B cell (primary cell): Measurements from ENCODE around the gene KCNIP1. TPM values are rescaled to one million over a fixed set of nuclear protein-coding genes. Genes with fewer than 3 reads are reported as not detected.

Experiments used
- ATAC-seq: fragments of 200-7000 bp; cut with Tn5 transposase; one replicate; pipeline ENCODE4 v1.10.0; 2021; ENCODE audit warnings: low read depth, mild to moderate bottlenecking, moderate number of reproducible peaks, moderate library complexity
- CTCF ChIA-PET: fragments of 350-600 bp; sonication (Branson Sonifier 250); formaldehyde crosslinking; loops from one replicate; lab custom pipeline; 2021; ENCODE audit warnings: antibody characterized with exemption, inconsistent platforms; lab: Charles Lee
- POLR2A ChIA-PET: fragments of 350-600 bp; sonication (Branson Sonifier 250); formaldehyde crosslinking; loops from one replicate; lab custom pipeline; 2021; ENCODE audit warnings: antibody characterized with exemption; lab: Charles Lee
- DNase-seq: peaks from one replicate; pipeline ENCODE4 v3.0.0; 2013
- H2AFZ ChIP-seq: 2 replicates; pipeline ENCODE4 v1.6.1; 2012; ENCODE audit warnings: mild to moderate bottlenecking, low read depth, low read length; ENCODE audit not compliant: insufficient read depth, poor library complexity, severe bottlenecking
- H3K27ac ChIP-seq, 2 donors: 1 replicate in 1 of 2; 2 replicates in 1 of 2; pipeline ENCODE4 v1.5.1; 2012 to 2013; ENCODE audit warnings: low read length in 2 of 2, mild to moderate bottlenecking in 2 of 2, moderate library complexity in 1 of 2
- H3K27me3 ChIP-seq, 4 experiments: fragments of 200-600 bp in 1 of 4; sonication (generic) in 1 of 4; replicated peaks in 1 of 4; 1 replicate in 2 of 4; 2 replicates in 2 of 4; pipeline versions ENCODE4 v1.6.1 to v1.7.0; 2013 to 2016; ENCODE audit warnings: low read length in 3 of 4, mild to moderate bottlenecking in 2 of 4, mixed read lengths in 1 of 4, moderate library complexity in 1 of 4; ENCODE audit not compliant: insufficient read depth in 4 of 4, control insufficient read depth in 3 of 4; ENCODE audit errors: control extremely low read depth in 1 of 4
- H3K36me3 ChIP-seq, 2 experiments: replicated peaks in 1 of 2; 1 replicate in 1 of 2; 2 replicates in 1 of 2; pipeline versions ENCODE4 v1.6.1 to v1.7.1; 2013; ENCODE audit warnings: low read length in 1 of 2; ENCODE audit not compliant: insufficient read depth in 2 of 2, control insufficient read depth in 1 of 2; ENCODE audit errors: control extremely low read depth in 1 of 2, extremely low read depth in 1 of 2
- H3K4me1 ChIP-seq, 2 donors: fragments of 200-600 bp in 1 of 2; sonication (generic) in 1 of 2; 1 replicate in 1 of 2; 2 replicates in 1 of 2; pipeline versions ENCODE4 v1.5.1 to v1.6.1; 2013 to 2017; ENCODE audit warnings: low read length in 2 of 2; ENCODE audit not compliant: control insufficient read depth in 2 of 2, insufficient read depth in 2 of 2
- H3K4me2 ChIP-seq: replicated peaks from 2 replicates; pipeline ENCODE3; 2012; ENCODE audit warnings: mild to moderate bottlenecking, low read depth, low read length; ENCODE audit not compliant: poor library complexity, severe bottlenecking
- H3K4me3 ChIP-seq, 5 experiments: fragments of 200-600 bp in 1 of 5; sonication (generic) in 1 of 5; 1 replicate in 3 of 5; 2 replicates in 2 of 5; pipeline versions ENCODE4 v1.5.1 to v1.7.0; 2011 to 2016; ENCODE audit warnings: low read length in 4 of 5, mild to moderate bottlenecking in 4 of 5, low read depth in 2 of 5, control low read depth in 1 of 5, moderate library complexity in 1 of 5; ENCODE audit not compliant: insufficient read depth in 1 of 5; ENCODE audit errors: control extremely low read depth in 1 of 5, extremely low read depth in 1 of 5
- H3K79me2 ChIP-seq: fragments of 200-600 bp; sonication (generic); one replicate; pipeline ENCODE4 v1.6.0; 2016; ENCODE audit warnings: low read length; ENCODE audit not compliant: control insufficient read depth, insufficient read depth
- H3K9ac ChIP-seq: fragments of 200-600 bp; sonication (generic); 2 replicates; pipeline ENCODE4 v1.6.1; 2017; ENCODE audit warnings: mild to moderate bottlenecking, low read length, moderate library complexity
- H3K9me3 ChIP-seq, 3 donors: one replicate each; pipeline versions ENCODE4 v1.6.1 to v1.7.1; 2013; ENCODE audit warnings: low read length in 2 of 3; ENCODE audit not compliant: control insufficient read depth in 2 of 3, insufficient read depth in 1 of 3; ENCODE audit errors: control extremely low read depth in 1 of 3
- H4K20me1 ChIP-seq: 2 replicates; pipeline ENCODE4 v1.6.0; 2012; ENCODE audit warnings: mild to moderate bottlenecking, low read length; ENCODE audit not compliant: insufficient read depth, control insufficient read depth, poor library complexity, severe bottlenecking
- H3K27ac Mint-ChIP-seq: one replicate; pipeline ENCODE4 v1.8.0; 2021; ENCODE audit warnings: mixed read lengths
- H3K27me3 Mint-ChIP-seq: one replicate; pipeline ENCODE4 v1.8.0; 2021; ENCODE audit warnings: mixed read lengths
- H3K4me1 Mint-ChIP-seq: one replicate; pipeline ENCODE4 v1.8.0; 2021; ENCODE audit warnings: mixed read lengths
- H3K4me3 Mint-ChIP-seq: one replicate; pipeline ENCODE4 v1.8.0; 2021; ENCODE audit warnings: mixed read lengths
- H3K9me3 Mint-ChIP-seq: one replicate; pipeline ENCODE4 v1.8.0; 2022; ENCODE audit warnings: mixed read lengths; ENCODE audit not compliant: insufficient read depth
- CTCF ChIP-seq: fragments of 200-600 bp; IDR thresholded peaks from one replicate; pipeline ENCODE4 v1.8.0; 2022; ENCODE audit warnings: antibody characterized with exemption, mild to moderate bottlenecking
- EZH2 ChIP-seq: IDR thresholded peaks from 2 replicates; pipeline ENCODE4 v1.6.1; 2012; ENCODE audit warnings: borderline replicate concordance, low read depth, mild to moderate bottlenecking, moderate library complexity, low read length; ENCODE audit not compliant: insufficient read depth, poor library complexity, severe bottlenecking
- WGBS: methylation state at CpG from one replicate; pipeline ENCODE4 v1.1.5; 2013; ENCODE audit warnings: missing lambda C conversion rate; ENCODE audit not compliant: insufficient coverage; 5-methylcytosine and 5-hydroxymethylcytosine counted together
- intact Hi-C: fragments of 100-400 bp; cut with micrococcal nuclease; formaldehyde crosslinking; loops from one replicate; pipeline ENCODE4 v1.10.0; 2022
- polyA plus RNA-seq: library from polyadenylated mRNA; depleted of rRNA; stranded (reverse); fragments of >200 nt; gene quantifications from 2 replicates; pipeline ENCODE4 v1.2.3, GENCODE V29; 2012
- total RNA-seq, 2 donors: library from RNA; stranded (reverse); fragments of 120-200 nt in 1 of 2; gene quantifications; 1 replicate in 1 of 2; 2 replicates in 1 of 2; pipeline versions ENCODE4 v1.2.3 to v1.2.4, GENCODE V29; 2013 to 2022

The KCNIP1 gene
- total and polyA plus RNA-seq, 2 donors (not counting 1 experiment from before 2014, with no cell fraction given) = not detected

- H3K79me2 ChIP-seq = no peaks in the 10 kb centered on the region
- CTCF ChIA-PET = no interaction called here
- no peaks in the 10 kb centered on the region for H3K4me1 Mint-ChIP-seq
These were observed 85.8 kb downstream of the KCNIP1 start for GRCh38 chr5:170589643-170590042.

GRCh38 chr5:170590566-170590965 is 86.7 kb downstream of the KCNIP1 start:
- Histone ChIP-seq H3K79me2 (no peaks in the 10 kb centered on the region), H3K4me3 (no peak overlapping the region), H3K36me3 (no peaks in the 10 kb centered on the region), H3K27ac (no peak overlapping the region), H3K27me3 (no peaks in the 10 kb centered on the region), H4K20me1 (no peaks in the 10 kb centered on the region), H3K4me1 (no peaks in the 10 kb centered on the region), H3K9me3 (peaks cover 0 to 10% (median 0%) of the 10 kb centered on the region in 3 donors), H2AFZ (no peak overlapping the region), H3K9ac (no peak overlapping the region), H3K4me2 (no peak overlapping the region)
- ChIA-PET CTCF (no interaction called here), POLR2A (no interaction called here)
- Mint-ChIP-seq H3K4me3 (no peak overlapping the region), H3K27ac (no peak overlapping the region), H3K4me1 (no peaks in the 10 kb centered on the region), H3K27me3 (peaks cover 12% of the 10 kb centered on the region), H3K9me3 (no peaks in the 10 kb centered on the region)
- no peak for DNase-seq
- ATAC-seq = no peak
- WGBS = 100% methylated on average over 1 of the region's 3 CpGs
- TF ChIP-seq CTCF = no peak
- intact Hi-C loops = no loop called here

More at GRCh38 chr5:170589643-170590042, 85.8 kb downstream of the KCNIP1 start:
- Mint-ChIP-seq H3K4me3 (no peak overlapping the region), H3K27me3 (peaks cover 15% of the 10 kb centered on the region), H3K9me3 (no peaks in the 10 kb centered on the region), H3K27ac (no peak overlapping the region)
- no peaks in the 10 kb centered on the region for H4K20me1 ChIP-seq
- no peaks in the 10 kb centered on the region for H3K27me3 ChIP-seq
- H3K4me2 ChIP-seq = no peak overlapping the region
- no peaks in the 10 kb centered on the region for H3K36me3 ChIP-seq
- H3K4me3 ChIP-seq = no peak overlapping the region
- peaks cover 0 to 12% (median 0%) of the 10 kb centered on the region in 3 donors for H3K9me3 ChIP-seq
- ATAC-seq (no peak), DNase-seq (no peak)
- no peak overlapping the region for H3K27ac ChIP-seq
- H3K9ac ChIP-seq = no peak overlapping the region
- intact Hi-C loops = no loop called here
- no peaks in the 10 kb centered on the region for H3K4me1 ChIP-seq
- 90% methylated on average over 5 of the region's 6 CpGs for WGBS
- POLR2A ChIA-PET = no interaction called here
- H2AFZ ChIP-seq = no peak overlapping the region
- no peak for TF ChIP-seq CTCF
- TF ChIP-seq EZH2 = no peak
